ENCODE data around the gene AKIP1. TPM values are rescaled to one million over a fixed set of nuclear protein-coding genes. Genes with fewer than 3 reads are reported as not detected.
"Not testable (repeated sequence)": the region's sequence is repeated elsewhere in the genome, so short reads cannot be mapped to it uniquely, and the experiment has no call there.

The AKIP1 gene
- total and polyA plus RNA-seq, 4 donors: 15.6 to 52.2 (median 30.7) TPM

DNA sequence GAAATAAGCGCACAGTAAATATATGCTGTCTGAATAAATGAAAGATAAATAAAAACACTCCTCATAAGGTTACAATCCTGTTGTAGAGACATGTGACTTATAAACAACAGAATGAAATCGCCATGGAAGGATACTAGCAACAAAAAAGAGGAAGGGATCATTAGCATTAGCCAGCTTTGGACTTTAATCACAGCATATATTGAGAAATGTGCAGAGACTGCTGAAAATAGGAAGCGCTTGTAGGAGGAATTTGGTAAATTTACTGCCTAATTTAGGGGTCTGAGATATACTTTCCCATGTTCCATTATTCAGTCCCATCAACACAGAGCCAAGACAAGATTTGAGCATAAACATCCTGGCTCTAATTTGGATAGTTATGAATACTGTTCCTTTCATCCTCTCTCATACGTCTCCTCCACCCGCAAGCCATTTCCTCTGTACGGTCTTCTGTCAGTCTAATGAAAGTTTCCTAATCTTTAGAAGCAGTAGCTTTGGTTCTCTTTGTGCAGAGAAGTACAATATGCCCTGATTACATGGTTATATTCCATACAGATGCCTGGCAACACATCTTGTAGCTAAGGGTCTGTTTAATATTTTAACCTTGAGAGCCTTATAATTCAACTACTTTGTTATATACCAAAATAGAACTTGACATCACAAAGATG, 37.1 kb upstream of the AKIP1 start:
- WGBS, 2 donors: 84 to 85% methylated on average over 6 of the region's 6 CpGs
- intact Hi-C loops (cut with DNase I): no loop called here
- ATAC-seq (ENCODE audit: low FRiP score): no peak

GRCh38 chr11:8878771-8879170, 32.2 kb upstream of the AKIP1 start:
- 73 to 76% methylated on average over 2 of the region's 2 CpGs for WGBS, 2 donors
- no peaks in the 10 kb centered on the region for H3K9me3 ChIP-seq (ENCODE audit: control insufficient read depth, low read length)
- ATAC-seq (ENCODE audit: low FRiP score) (no peak), DNase-seq (no peak)
- no peaks in the 10 kb centered on the region for H3K36me3 ChIP-seq (ENCODE audit: control insufficient read depth in 1 of 2, insufficient read depth in 2 of 2, low read length in 1 of 2)
- H3K27me3 ChIP-seq (ENCODE audit: control insufficient read depth in 1 of 2, insufficient read depth in 2 of 2, low read length in 1 of 2): no peaks in the 10 kb centered on the region
- no peak overlapping the region for H3K27ac ChIP-seq (ENCODE audit: low read depth in 1 of 2, low read length in 2 of 2)
- no peak overlapping the region for H3K4me3 ChIP-seq (ENCODE audit: low read length in 2 of 2)
- intact Hi-C loops (cut with DNase I): no loop called here
- H3K4me1 ChIP-seq (ENCODE audit: control insufficient read depth in 1 of 2, insufficient read depth in 2 of 2, low read length in 2 of 2): no peaks in the 10 kb centered on the region

More for the DNA sequence above, 37.1 kb upstream of the AKIP1 start:
- Histone ChIP-seq H3K4me3 (ENCODE audit: low read length in 2 of 2) (no peak overlapping the region), H3K9me3 (ENCODE audit: control insufficient read depth, low read length) (no peaks in the 10 kb centered on the region), H3K27ac (ENCODE audit: low read depth in 1 of 2, low read length in 2 of 2) (no peak overlapping the region), H3K27me3 (ENCODE audit: control insufficient read depth in 1 of 2, insufficient read depth in 2 of 2, low read length in 1 of 2) (no peaks in the 10 kb centered on the region), H3K4me1 (ENCODE audit: control insufficient read depth in 1 of 2, insufficient read depth in 2 of 2, low read length in 2 of 2) (no peaks in the 10 kb centered on the region), H3K36me3 (ENCODE audit: control insufficient read depth in 1 of 2, insufficient read depth in 2 of 2, low read length in 1 of 2) (no peaks in the 10 kb centered on the region)
- DNase-seq: no peak

DNA sequence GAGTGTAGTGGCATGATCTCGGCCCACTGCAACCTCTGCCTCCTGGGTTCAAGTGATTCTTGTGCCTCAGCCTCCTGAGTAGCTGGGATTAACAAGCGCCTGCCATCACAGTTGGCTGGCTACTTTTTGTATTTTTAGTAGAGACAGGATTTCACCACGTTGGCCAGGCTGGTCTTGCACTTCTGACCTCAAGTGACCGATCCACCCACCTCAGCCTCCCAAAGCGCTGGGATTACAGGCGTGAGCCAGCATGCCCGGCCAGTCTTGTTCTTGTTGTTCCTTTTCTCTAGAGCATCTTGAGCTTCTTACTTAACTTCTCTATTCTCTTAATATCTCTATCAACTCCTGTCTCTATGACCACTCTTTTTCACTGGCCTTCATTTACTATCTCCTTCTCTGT, 29.4 kb upstream of the AKIP1 start:
- ATAC-seq (ENCODE audit: low FRiP score); DNase-seq; H3K36me3 ChIP-seq (ENCODE audit: control insufficient read depth in 1 of 2, insufficient read depth in 2 of 2, low read length in 1 of 2); H3K4me1 ChIP-seq (ENCODE audit: control insufficient read depth in 1 of 2, insufficient read depth in 2 of 2, low read length in 2 of 2); intact Hi-C loops (cut with DNase I); H3K27ac ChIP-seq (ENCODE audit: low read depth in 1 of 2, low read length in 2 of 2); H3K9me3 ChIP-seq (ENCODE audit: control insufficient read depth, low read length); H3K4me3 ChIP-seq (ENCODE audit: low read length in 2 of 2); H3K27me3 ChIP-seq (ENCODE audit: control insufficient read depth in 1 of 2, insufficient read depth in 2 of 2, low read length in 1 of 2): not testable (repeated sequence)
- WGBS, 2 donors: 85 to 87% methylated on average over 7 of the region's 7 CpGs

DNA sequence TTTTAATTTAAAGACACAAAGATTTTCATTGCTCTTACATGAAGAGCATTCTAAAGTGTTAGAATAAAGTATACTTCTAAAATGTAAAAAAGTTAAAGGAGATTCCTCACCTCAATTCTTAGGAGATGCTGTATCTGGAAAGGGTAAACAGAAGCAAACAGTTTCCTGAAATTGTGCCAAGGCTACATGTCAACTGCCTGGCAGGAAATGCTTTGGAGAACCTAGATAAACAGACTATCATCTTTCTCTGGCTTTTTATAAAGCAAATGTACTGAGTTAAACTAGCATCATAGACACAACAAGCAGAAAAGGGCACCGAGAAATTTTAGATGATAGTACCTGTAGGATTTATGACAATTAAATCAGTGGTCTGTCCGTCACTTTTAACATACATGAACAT, 24.7 kb upstream of the AKIP1 start:
- ATAC-seq (ENCODE audit: low FRiP score) (no peak), DNase-seq (no peak)
- Histone ChIP-seq H3K9me3 (ENCODE audit: control insufficient read depth, low read length) (no peaks in the 10 kb centered on the region), H3K27me3 (ENCODE audit: control insufficient read depth in 1 of 2, insufficient read depth in 2 of 2, low read length in 1 of 2) (no peaks in the 10 kb centered on the region), H3K4me1 (ENCODE audit: control insufficient read depth in 1 of 2, insufficient read depth in 2 of 2, low read length in 2 of 2) (no peaks in the 10 kb centered on the region), H3K4me3 (ENCODE audit: low read length in 2 of 2) (no peak overlapping the region), H3K36me3 (ENCODE audit: control insufficient read depth in 1 of 2, insufficient read depth in 2 of 2, low read length in 1 of 2) (no peaks in the 10 kb centered on the region), H3K27ac (ENCODE audit: low read depth in 1 of 2, low read length in 2 of 2) (no peak overlapping the region)
- WGBS, 2 donors: 71 to 77% methylated on average over 2 of the region's 2 CpGs
- intact Hi-C loops (cut with DNase I): no loop called here

GRCh38 chr11:8891185-8891584, 19.8 kb upstream of the AKIP1 start:
- WGBS, 2 donors: 93 to 94% methylated on average over 2 of the region's 2 CpGs
- intact Hi-C loops (cut with DNase I); H3K4me3 ChIP-seq (ENCODE audit: low read length in 2 of 2); H3K4me1 ChIP-seq (ENCODE audit: control insufficient read depth in 1 of 2, insufficient read depth in 2 of 2, low read length in 2 of 2); ATAC-seq (ENCODE audit: low FRiP score); H3K9me3 ChIP-seq (ENCODE audit: control insufficient read depth, low read length); H3K36me3 ChIP-seq (ENCODE audit: control insufficient read depth in 1 of 2, insufficient read depth in 2 of 2, low read length in 1 of 2); H3K27ac ChIP-seq (ENCODE audit: low read depth in 1 of 2, low read length in 2 of 2); H3K27me3 ChIP-seq (ENCODE audit: control insufficient read depth in 1 of 2, insufficient read depth in 2 of 2, low read length in 1 of 2); DNase-seq: not testable (repeated sequence)

DNA sequence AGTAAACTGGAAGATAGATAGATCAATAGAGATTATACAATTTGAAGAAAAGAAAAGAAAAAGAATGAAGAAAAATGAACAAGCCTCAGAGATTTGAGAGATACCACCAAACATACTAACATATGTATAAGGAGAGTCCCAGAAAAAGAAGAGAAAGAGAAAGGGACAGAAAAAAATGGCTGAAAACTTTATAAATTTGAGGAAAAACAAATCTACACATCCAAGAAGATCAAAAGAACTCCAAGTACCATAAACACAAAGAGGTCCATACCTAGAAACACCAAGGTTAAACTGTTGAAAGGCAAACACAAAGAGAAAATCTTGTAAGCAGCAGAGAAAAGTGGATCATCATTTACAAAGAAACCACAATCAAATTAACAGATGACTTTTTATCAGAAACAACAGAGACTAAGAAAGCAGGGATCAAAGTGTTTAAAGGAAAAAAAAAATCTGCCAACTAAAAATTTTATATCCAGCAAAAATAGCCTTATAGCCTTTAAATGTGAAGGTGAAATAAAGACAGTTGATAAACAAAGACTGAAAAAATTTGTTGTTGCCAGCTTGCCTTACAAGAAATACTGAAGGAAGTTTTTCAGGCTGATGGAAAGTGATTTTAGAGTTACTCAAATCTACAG, 11.8 kb upstream of the AKIP1 start:
- no peaks in the 10 kb centered on the region for H3K27me3 ChIP-seq (ENCODE audit: control insufficient read depth in 1 of 2, insufficient read depth in 2 of 2, low read length in 1 of 2)
- ATAC-seq (ENCODE audit: low FRiP score) (no peak), DNase-seq (no peak)
- intact Hi-C loops (cut with DNase I): no loop called here
- no peak overlapping the region for H3K27ac ChIP-seq (ENCODE audit: low read depth in 1 of 2, low read length in 2 of 2)
- no peak overlapping the region for H3K4me3 ChIP-seq (ENCODE audit: low read length in 2 of 2)
- H3K4me1 ChIP-seq (ENCODE audit: control insufficient read depth in 1 of 2, insufficient read depth in 2 of 2, low read length in 2 of 2): no peaks in the 10 kb centered on the region
- H3K9me3 ChIP-seq (ENCODE audit: control insufficient read depth, low read length): peaks cover 3% of the 10 kb centered on the region
- no peaks in the 10 kb centered on the region for H3K36me3 ChIP-seq (ENCODE audit: control insufficient read depth in 1 of 2, insufficient read depth in 2 of 2, low read length in 1 of 2)

DNA sequence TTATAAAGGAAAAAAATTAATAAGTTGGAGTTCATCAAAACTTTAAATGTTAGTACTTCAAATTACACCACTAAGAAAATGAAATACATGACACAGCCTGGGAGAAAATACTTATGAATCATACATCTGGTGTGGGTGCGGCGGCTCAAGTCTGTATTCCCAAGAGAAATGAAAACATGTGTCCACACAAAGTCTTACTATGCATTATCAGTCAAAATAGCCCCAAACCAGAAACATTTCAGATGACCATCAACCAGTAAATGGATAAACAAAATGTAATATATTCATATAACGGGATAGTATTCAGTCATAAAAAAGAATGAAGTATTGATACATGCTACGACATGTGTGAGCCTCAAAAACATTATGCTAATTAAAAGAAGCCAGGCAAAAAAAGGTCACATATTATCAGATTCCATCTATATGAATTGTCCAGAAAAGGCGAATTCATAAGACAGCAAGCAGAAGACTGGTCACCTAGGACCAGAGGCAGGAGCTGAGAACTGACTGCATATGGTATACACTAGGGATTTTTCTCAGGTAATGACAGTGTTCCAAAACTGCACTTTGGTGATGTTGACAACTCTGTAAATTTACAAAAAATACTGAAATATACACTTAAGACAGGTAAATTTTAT, 5.3 kb upstream of the AKIP1 start:
- no peak overlapping the region for H3K27ac ChIP-seq (ENCODE audit: low read depth in 1 of 2, low read length in 2 of 2)
- WGBS, 2 donors: 54 to 63% methylated on average over 5 of the region's 5 CpGs
- H3K36me3 ChIP-seq (ENCODE audit: control insufficient read depth in 1 of 2, insufficient read depth in 2 of 2, low read length in 1 of 2): no peaks in the 10 kb centered on the region
- no peak overlapping the region for H3K4me3 ChIP-seq (ENCODE audit: low read length in 2 of 2)
- H3K4me1 ChIP-seq (ENCODE audit: control insufficient read depth in 1 of 2, insufficient read depth in 2 of 2, low read length in 2 of 2): no peaks in the 10 kb centered on the region
- intact Hi-C loops (cut with DNase I): no loop called here
- no peaks in the 10 kb centered on the region for H3K27me3 ChIP-seq (ENCODE audit: control insufficient read depth in 1 of 2, insufficient read depth in 2 of 2, low read length in 1 of 2)
- ATAC-seq (ENCODE audit: low FRiP score) (no peak), DNase-seq (no peak)
- H3K9me3 ChIP-seq (ENCODE audit: control insufficient read depth, low read length): no peaks in the 10 kb centered on the region

DNA sequence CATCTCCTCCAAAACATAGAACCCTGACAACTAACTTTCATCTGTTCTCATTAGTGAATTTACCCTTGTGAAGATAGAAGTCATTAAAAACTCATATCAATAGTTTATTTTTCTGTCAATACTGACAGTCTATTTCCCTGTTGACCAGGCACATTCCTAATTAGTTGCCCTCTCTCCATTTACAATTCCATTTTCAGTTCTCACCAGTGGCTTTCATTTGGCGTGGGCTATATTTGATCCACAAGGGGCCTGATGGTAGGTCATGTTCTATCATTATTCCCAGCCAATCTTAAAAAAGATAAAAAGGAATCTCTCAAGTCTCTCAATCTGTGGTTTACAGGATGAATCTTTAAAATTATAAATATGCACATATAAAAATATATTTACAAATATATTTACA, 3.9 kb upstream of the AKIP1 start:
- no peaks in the 10 kb centered on the region for H3K27me3 ChIP-seq (ENCODE audit: control insufficient read depth in 1 of 2, insufficient read depth in 2 of 2, low read length in 1 of 2)
- H3K36me3 ChIP-seq (ENCODE audit: control insufficient read depth in 1 of 2, insufficient read depth in 2 of 2, low read length in 1 of 2): no peaks in the 10 kb centered on the region
- H3K27ac ChIP-seq (ENCODE audit: low read depth in 1 of 2, low read length in 2 of 2): no peak overlapping the region
- no peak for DNase-seq
- H3K4me1 ChIP-seq (ENCODE audit: control insufficient read depth in 1 of 2, insufficient read depth in 2 of 2, low read length in 2 of 2): no peaks in the 10 kb centered on the region
- no peaks in the 10 kb centered on the region for H3K9me3 ChIP-seq (ENCODE audit: control insufficient read depth, low read length)
- no peak overlapping the region for H3K4me3 ChIP-seq (ENCODE audit: low read length in 2 of 2)
- intact Hi-C loops (cut with DNase I): no loop called here
- no peak for ATAC-seq (ENCODE audit: low FRiP score)
- 90 to 94% methylated on average over 1 of the region's 1 CpG for WGBS, 2 donors

GRCh38 chr11:8908099-8908498, 2.9 kb upstream of the AKIP1 start:
- intact Hi-C loops (cut with DNase I): no loop called here
- DNase-seq (no peak), ATAC-seq (ENCODE audit: low FRiP score) (no peak)
- Histone ChIP-seq H3K27ac (ENCODE audit: low read depth in 1 of 2, low read length in 2 of 2) (no peak overlapping the region), H3K4me1 (ENCODE audit: control insufficient read depth in 1 of 2, insufficient read depth in 2 of 2, low read length in 2 of 2) (no peaks in the 10 kb centered on the region), H3K9me3 (ENCODE audit: control insufficient read depth, low read length) (no peaks in the 10 kb centered on the region), H3K27me3 (ENCODE audit: control insufficient read depth in 1 of 2, insufficient read depth in 2 of 2, low read length in 1 of 2) (no peaks in the 10 kb centered on the region), H3K4me3 (ENCODE audit: low read length in 2 of 2) (no peak overlapping the region), H3K36me3 (ENCODE audit: control insufficient read depth in 1 of 2, insufficient read depth in 2 of 2, low read length in 1 of 2) (no peaks in the 10 kb centered on the region)

All from aorta (tissue), 5 donors.